Psoas muscle (tissue), 8 donors: ENCODE results near the gene SLC45A1. TPM values are rescaled to one million over a fixed set of nuclear protein-coding genes. Genes with fewer than 3 reads are reported as not detected.
"Not testable (repeated sequence)": the region's sequence is repeated elsewhere in the genome, so short reads cannot be mapped to it uniquely, and the experiment has no call there.

Source experiments
- ATAC-seq, 4 donors: fragments of 200-7000 bp; cut with Tn5 transposase; one replicate each; pipeline ENCODE4 v1.9.1; 2020; ENCODE audit warnings: moderate library complexity in 3 of 4, mild to moderate bottlenecking in 2 of 4
- DNase-seq, 2 donors: peaks; one replicate each; pipeline ENCODE4 v3.0.0-alpha.2; 2020
- H3K27ac ChIP-seq: fragments of 200-600 bp; one replicate; pipeline ENCODE4 v1.8.0; 2022
- H3K27me3 ChIP-seq, 3 donors: fragments of 200-600 bp in 1 of 3; one replicate each; pipeline versions ENCODE4 v1.6.1 to v1.8.0; 2013 to 2022; ENCODE audit warnings: low read length in 2 of 3, mild to moderate bottlenecking in 2 of 3, moderate library complexity in 1 of 3; ENCODE audit not compliant: insufficient read depth in 3 of 3
- H3K36me3 ChIP-seq, 2 donors: fragments of 200-600 bp in 1 of 2; one replicate each; pipeline versions ENCODE4 v1.6.1 to v1.8.0; 2013 to 2022; ENCODE audit warnings: low read depth in 1 of 2, mild to moderate bottlenecking in 1 of 2, moderate library complexity in 1 of 2; ENCODE audit not compliant: insufficient read depth in 1 of 2
- H3K4me1 ChIP-seq: fragments of 200-600 bp; one replicate; pipeline ENCODE4 v1.8.0; 2022
- H3K4me3 ChIP-seq: fragments of 200-600 bp; one replicate; pipeline ENCODE4 v1.8.0; 2022; ENCODE audit warnings: mild to moderate bottlenecking
- H3K9me3 ChIP-seq: fragments of 200-600 bp; one replicate; pipeline ENCODE4 v1.8.0; 2022
- CTCF ChIP-seq: fragments of 200-600 bp; IDR thresholded peaks from one replicate; pipeline ENCODE4 v1.8.0; 2022; ENCODE audit warnings: antibody characterized with exemption
- WGBS, 3 donors: extraction: QIAGEN DNeasy Blood & Tissue Kit; methylation state at CpG; one replicate each; pipeline versions ENCODE4 v1.1.6 to v1.1.7; 2013; 5-methylcytosine and 5-hydroxymethylcytosine counted together
- intact Hi-C, 2 donors: fragments of 100-400 bp; cut with DNase I; formaldehyde crosslinking; loops; one replicate each; pipeline versions ENCODE4 v1.11.0 to v1.14.2; 2022
- polyA plus RNA-seq, 3 donors: library from polyadenylated mRNA; stranded (reverse); fragments of 200-250 nt; gene quantifications; one replicate each; pipeline ENCODE4 v1.2.3, GENCODE V29; 2013
- total RNA-seq, 4 donors: library from RNA; stranded (reverse); fragmentation: NEBNext Ultra II Directional in 2 of 4; extraction: Animal tissue kit (Norgen Biotek cat#: 25700) in 2 of 4; gene quantifications; one replicate each; pipeline versions ENCODE4 v1.2.1 to v1.2.4, GENCODE V29; 2021 to 2023
- donor health status: healthy with polysubstance abuse.
- donor health status: DM: no; HTN: no; CAD: no; lungs with moderate emphysema.
- donor health status: Bipolar disorder and iron deficiency.
- donor health status: healthy.
- donor health status: DM: yes; HTN: yes; CAD: no.
- donor health status: DM: no; HTN: no; CAD: no.
- donor health status: DM: no; HTN: no; CAD: no.
- donor health status: DM: yes; HTN: yes; CAD: no.

The SLC45A1 gene
- total and polyA plus RNA-seq, 7 donors, result 0.44 to 1.4 (median 0.94) TPM

DNA sequence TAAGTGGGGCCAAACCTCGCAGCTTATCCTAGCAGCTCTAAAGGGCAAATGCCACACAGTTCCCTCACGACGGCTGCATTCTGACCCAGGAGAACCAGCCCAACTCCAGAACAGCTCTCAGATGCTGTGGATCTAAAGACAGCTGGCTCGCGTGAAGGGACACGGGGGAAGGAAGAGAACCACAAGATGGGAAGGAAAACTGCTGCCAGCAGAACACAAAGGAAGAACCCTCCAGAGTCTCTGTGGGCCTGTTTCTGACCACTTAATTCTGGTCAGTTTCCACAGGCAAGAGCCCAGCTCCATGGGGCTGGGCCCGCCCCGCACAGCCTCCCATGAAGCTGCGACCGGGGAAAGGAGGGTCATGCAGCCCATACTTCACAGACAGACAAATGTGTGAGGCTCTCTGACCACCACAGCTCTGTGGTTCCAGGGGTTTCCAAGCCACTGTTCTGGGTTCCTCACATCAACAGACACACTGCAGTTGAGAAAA, 61.1 kb downstream of the SLC45A1 start:
- Histone ChIP-seq H3K9me3 (no peaks in the 10 kb centered on the region), H3K27me3 (no peaks in the 10 kb centered on the region), H3K36me3 (no peaks in the 10 kb centered on the region), H3K4me1 (peaks cover 98% of the 10 kb centered on the region), H3K27ac (peak overlapping the region; percentile 86), H3K4me3 (no peak overlapping the region)
- ATAC-seq (no peak), DNase-seq (no peak)
- intact Hi-C loops, result no loop called here
- WGBS, 3 donors, result 37 to 50% (median 37%) methylated on average over 10 of the region's 10 CpGs
- no peak for TF ChIP-seq CTCF

- no peak for DNase-seq
- H3K9me3 ChIP-seq, result no peaks in the 10 kb centered on the region
- no peaks in the 10 kb centered on the region for H3K27me3 ChIP-seq
- H3K4me3 ChIP-seq, result no peak overlapping the region
- H3K4me1 ChIP-seq, result peaks cover 98% of the 10 kb centered on the region
- TF ChIP-seq CTCF, result no peak
- peak in 1 of 4 donors; percentile 7 for ATAC-seq
- WGBS, 3 donors, result 69 to 76% (median 75%) methylated on average over 14 of the region's 14 CpGs
- peak overlapping the region; percentile 86 for H3K27ac ChIP-seq
- no peaks in the 10 kb centered on the region for H3K36me3 ChIP-seq
- intact Hi-C loops, result no loop called here
Observed at GRCh38 chr1:8379513-8380186, 61.7 kb downstream of the SLC45A1 start.

DNA sequence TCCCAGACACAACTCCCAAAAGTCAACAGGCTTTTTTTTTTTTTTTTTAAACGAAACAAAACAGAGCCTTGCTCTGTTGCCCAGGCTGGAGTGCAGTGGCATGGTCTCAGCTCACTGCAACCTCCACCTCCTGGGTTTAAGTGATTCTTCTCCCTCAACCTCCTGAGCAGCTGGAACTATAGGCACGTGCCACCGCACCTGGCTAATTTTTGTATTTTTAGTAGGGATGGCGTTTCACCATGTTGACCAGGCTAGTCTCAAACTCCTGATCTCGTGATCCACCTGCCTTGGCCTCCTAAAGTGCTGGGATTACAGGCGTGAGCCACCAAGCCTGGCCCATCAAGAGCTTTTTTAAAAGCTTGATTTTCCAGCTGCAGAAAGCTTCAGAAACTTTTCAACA, 62.4 kb downstream of the SLC45A1 start:
- H3K4me3 ChIP-seq, ATAC-seq, H3K36me3 ChIP-seq, H3K9me3 ChIP-seq, H3K27me3 ChIP-seq, DNase-seq, intact Hi-C loops: not testable (repeated sequence)
- WGBS, 3 donors, result 36 to 50% (median 42%) methylated on average over 6 of the region's 6 CpGs
- Histone ChIP-seq H3K4me1 (peaks cover 98% of the 10 kb centered on the region), H3K27ac (peak overlapping the region; percentile 86)

- H3K27ac ChIP-seq, result peak overlapping the region; percentile 86
- intact Hi-C loops, result no loop called here
- DNase-seq (no peak), ATAC-seq (no peak)
- H3K9me3 ChIP-seq, result no peaks in the 10 kb centered on the region
- no peak overlapping the region for H3K4me3 ChIP-seq
- TF ChIP-seq CTCF, result no peak
- H3K4me1 ChIP-seq, result peaks cover 98% of the 10 kb centered on the region
- H3K36me3 ChIP-seq, result no peaks in the 10 kb centered on the region
- H3K27me3 ChIP-seq, result no peaks in the 10 kb centered on the region
- 36 to 55% (median 40%) methylated on average over 8 of the region's 8 CpGs for WGBS, 3 donors
Observed at GRCh38 chr1:8381618-8382017, 63.7 kb downstream of the SLC45A1 start.

- H3K27me3 ChIP-seq, result no peaks in the 10 kb centered on the region
- no peaks in the 10 kb centered on the region for H3K9me3 ChIP-seq
- H3K36me3 ChIP-seq, result no peaks in the 10 kb centered on the region
- peaks cover 98% of the 10 kb centered on the region for H3K4me1 ChIP-seq
- no peak for TF ChIP-seq CTCF
- intact Hi-C loops, result no loop called here
- H3K27ac ChIP-seq, result peak overlapping the region; percentile 86
- no peak overlapping the region for H3K4me3 ChIP-seq
- 62 to 75% (median 62%) methylated on average over 9 of the region's 9 CpGs for WGBS, 3 donors
- DNase-seq, result no peak
- ATAC-seq, result no peak
Observed at GRCh38 chr1:8382051-8382505, 64.2 kb downstream of the SLC45A1 start.
